Neural cell (in vitro differentiated cells): ENCODE results near the gene ZBTB7B.

ENCODE experiments used
- POLR2AphosphoS5 ChIP-seq: IDR thresholded peaks from 2 replicates; pipeline ENCODE4 v1.6.1; 2012
- TF ChIP-seq, protein P1 (sequence below): fragments of 450-650 bp; IDR thresholded peaks from 2 replicates; pipeline ENCODE4 v1.5.1; 2014; ENCODE audit warnings: antibody characterized with exemption, mild to moderate bottlenecking, moderate library complexity; ENCODE audit not compliant: poor library complexity, severe bottlenecking

DNA sequence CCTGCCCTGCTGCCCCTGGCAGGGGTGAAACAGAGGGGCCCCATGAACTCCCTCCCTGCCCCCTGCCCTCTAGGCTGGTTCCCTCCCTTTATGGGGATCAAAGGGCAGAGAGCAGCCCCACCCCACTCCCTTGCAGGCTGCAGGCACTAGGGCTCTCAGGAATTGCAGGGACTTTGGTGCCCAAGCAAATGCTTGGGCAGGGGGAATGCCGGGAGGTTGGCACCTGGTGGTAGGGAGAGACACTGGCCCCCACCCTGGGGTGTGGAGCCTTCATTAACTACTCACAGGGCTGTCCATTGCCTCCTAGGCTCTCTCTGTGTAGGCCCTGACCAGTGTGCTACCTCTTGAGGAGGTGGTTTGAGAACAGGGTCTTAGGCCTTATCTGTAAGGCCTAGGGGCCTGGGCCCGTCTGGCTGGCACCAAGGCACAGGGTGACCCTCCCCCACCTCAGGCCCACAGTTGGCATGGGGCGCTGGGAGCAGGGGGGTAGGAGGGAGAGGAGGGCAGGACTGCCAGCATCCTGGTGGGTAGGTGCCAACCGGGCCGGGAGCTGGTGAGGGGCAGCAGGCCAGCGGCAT, 4.7 kb downstream of the ZBTB7B start:
- TF ChIP-seq, protein P1, sequence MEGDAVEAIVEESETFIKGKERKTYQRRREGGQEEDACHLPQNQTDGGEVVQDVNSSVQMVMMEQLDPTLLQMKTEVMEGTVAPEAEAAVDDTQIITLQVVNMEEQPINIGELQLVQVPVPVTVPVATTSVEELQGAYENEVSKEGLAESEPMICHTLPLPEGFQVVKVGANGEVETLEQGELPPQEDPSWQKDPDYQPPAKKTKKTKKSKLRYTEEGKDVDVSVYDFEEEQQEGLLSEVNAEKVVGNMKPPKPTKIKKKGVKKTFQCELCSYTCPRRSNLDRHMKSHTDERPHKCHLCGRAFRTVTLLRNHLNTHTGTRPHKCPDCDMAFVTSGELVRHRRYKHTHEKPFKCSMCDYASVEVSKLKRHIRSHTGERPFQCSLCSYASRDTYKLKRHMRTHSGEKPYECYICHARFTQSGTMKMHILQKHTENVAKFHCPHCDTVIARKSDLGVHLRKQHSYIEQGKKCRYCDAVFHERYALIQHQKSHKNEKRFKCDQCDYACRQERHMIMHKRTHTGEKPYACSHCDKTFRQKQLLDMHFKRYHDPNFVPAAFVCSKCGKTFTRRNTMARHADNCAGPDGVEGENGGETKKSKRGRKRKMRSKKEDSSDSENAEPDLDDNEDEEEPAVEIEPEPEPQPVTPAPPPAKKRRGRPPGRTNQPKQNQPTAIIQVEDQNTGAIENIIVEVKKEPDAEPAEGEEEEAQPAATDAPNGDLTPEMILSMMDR, result no peak
- no peak for TF ChIP-seq POLR2AphosphoS5
